Upper lobe of right lung (tissue), 1 donor: Measurements from ENCODE around the gene BAD. TPM values are rescaled to one million over a fixed set of nuclear protein-coding genes. Genes with fewer than 3 reads are reported as not detected.

Experiments
- ATAC-seq: fragments of 200-7000 bp; cut with Tn5 transposase; one replicate; pipeline ENCODE4 v1.9.1; 2020; ENCODE audit warnings: mild to moderate bottlenecking, moderate library complexity
- DNase-seq: peaks from one replicate; pipeline ENCODE4 v3.0.0-alpha.2; 2020
- H3K27ac ChIP-seq: fragments of 200-600 bp; one replicate; pipeline ENCODE4 v1.8.0; 2022
- H3K27me3 ChIP-seq: fragments of 200-600 bp; one replicate; pipeline ENCODE4 v1.8.0; 2022; ENCODE audit warnings: mild to moderate bottlenecking
- H3K36me3 ChIP-seq: fragments of 200-600 bp; one replicate; pipeline ENCODE4 v1.8.0; 2022
- H3K4me1 ChIP-seq: fragments of 200-600 bp; one replicate; pipeline ENCODE4 v1.8.0; 2022
- H3K4me3 ChIP-seq: fragments of 200-600 bp; one replicate; pipeline ENCODE4 v1.8.0; 2022; ENCODE audit warnings: mild to moderate bottlenecking
- H3K9me3 ChIP-seq: fragments of 200-600 bp; one replicate; pipeline ENCODE4 v1.8.0; 2022
- intact Hi-C: fragments of 100-400 bp; cut with DNase I; formaldehyde crosslinking; loops from one replicate; pipeline ENCODE4 v1.11.0; 2022
- total RNA-seq: library from RNA; stranded (reverse); fragmentation: NEBNext Ultra II Directional; extraction: Animal tissue kit (Norgen Biotek cat#: 25700); gene quantifications from one replicate; pipeline ENCODE4 v1.2.1, GENCODE V29; 2021
- TF ChIP-seq, protein P1 (sequence below): fragments of 200-600 bp; IDR thresholded peaks from one replicate; pipeline ENCODE4 v1.8.0; 2022; ENCODE audit warnings: antibody characterized with exemption
- donor health status: DM: no; HTN: yes; CAD: no; lungs with severe emphysema.

BAD gene
- total RNA-seq, 1 donor from 2014 or later, result 58.9 TPM

DNA sequence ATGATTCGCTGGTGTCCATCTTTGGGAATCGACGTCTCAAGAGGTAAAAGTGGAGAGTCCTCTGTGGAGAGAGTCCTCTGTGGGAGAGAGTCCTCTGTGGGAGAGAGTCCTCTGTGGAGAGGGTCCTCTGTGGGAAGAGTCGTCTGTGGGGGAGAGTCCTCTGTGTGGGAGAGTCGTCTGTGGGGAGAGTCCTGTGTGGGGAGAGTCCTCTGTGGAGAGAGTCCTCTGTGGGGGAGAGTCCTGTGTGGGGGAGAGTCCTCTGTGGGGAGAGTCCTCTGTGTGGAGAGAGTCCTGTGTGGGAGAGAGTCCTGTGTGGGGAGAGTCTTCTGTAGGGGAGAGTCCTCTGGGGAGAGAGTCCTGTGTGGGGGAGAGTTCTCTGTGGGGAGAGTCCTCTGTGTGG is 36.6 kb upstream of the BAD start:
- intact Hi-C loops, result no loop called here
- H3K27ac ChIP-seq, result peak overlapping the region; percentile 65
- DNase-seq, result no peak

DNA sequence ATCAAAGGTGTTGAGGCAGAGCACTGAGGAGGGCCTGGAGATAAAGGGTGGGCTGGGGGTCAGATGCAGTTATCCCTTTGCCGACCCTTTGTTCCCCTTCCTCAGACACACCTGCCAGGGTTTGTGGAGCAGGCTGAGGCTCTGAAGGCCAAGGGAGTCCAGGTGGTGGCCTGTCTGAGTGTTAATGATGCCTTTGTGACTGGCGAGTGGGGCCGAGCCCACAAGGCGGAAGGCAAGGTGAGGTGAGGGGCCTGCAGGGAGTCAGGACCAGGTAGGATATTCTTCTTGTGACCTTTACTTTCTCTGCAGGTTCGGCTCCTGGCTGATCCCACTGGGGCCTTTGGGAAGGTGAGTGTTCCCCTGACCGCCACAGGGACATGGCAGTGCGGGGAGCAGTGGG is 36.1 kb upstream of the BAD start:
- Histone ChIP-seq H3K4me1 (peaks cover 18% of the 10 kb centered on the region), H3K36me3 (peaks cover 15% of the 10 kb centered on the region), H3K4me3 (no peak overlapping the region), H3K27ac (peak overlapping the region; percentile 2), H3K27me3 (no peaks in the 10 kb centered on the region), H3K9me3 (no peaks in the 10 kb centered on the region)
- TF ChIP-seq, protein P1, sequence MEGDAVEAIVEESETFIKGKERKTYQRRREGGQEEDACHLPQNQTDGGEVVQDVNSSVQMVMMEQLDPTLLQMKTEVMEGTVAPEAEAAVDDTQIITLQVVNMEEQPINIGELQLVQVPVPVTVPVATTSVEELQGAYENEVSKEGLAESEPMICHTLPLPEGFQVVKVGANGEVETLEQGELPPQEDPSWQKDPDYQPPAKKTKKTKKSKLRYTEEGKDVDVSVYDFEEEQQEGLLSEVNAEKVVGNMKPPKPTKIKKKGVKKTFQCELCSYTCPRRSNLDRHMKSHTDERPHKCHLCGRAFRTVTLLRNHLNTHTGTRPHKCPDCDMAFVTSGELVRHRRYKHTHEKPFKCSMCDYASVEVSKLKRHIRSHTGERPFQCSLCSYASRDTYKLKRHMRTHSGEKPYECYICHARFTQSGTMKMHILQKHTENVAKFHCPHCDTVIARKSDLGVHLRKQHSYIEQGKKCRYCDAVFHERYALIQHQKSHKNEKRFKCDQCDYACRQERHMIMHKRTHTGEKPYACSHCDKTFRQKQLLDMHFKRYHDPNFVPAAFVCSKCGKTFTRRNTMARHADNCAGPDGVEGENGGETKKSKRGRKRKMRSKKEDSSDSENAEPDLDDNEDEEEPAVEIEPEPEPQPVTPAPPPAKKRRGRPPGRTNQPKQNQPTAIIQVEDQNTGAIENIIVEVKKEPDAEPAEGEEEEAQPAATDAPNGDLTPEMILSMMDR, result no peak
- intact Hi-C loops, result no loop called here
- DNase-seq, result peak; percentile 63
- no peak for ATAC-seq

More for the DNA sequence above, 36.6 kb upstream of the BAD start:
- Histone ChIP-seq H3K27me3 (no peaks in the 10 kb centered on the region), H3K4me3 (no peak overlapping the region), H3K4me1 (peaks cover 18% of the 10 kb centered on the region), H3K9me3 (no peaks in the 10 kb centered on the region), H3K36me3 (peaks cover 10% of the 10 kb centered on the region)
- TF ChIP-seq, protein P1, result no peak
- no peak for ATAC-seq

DNA sequence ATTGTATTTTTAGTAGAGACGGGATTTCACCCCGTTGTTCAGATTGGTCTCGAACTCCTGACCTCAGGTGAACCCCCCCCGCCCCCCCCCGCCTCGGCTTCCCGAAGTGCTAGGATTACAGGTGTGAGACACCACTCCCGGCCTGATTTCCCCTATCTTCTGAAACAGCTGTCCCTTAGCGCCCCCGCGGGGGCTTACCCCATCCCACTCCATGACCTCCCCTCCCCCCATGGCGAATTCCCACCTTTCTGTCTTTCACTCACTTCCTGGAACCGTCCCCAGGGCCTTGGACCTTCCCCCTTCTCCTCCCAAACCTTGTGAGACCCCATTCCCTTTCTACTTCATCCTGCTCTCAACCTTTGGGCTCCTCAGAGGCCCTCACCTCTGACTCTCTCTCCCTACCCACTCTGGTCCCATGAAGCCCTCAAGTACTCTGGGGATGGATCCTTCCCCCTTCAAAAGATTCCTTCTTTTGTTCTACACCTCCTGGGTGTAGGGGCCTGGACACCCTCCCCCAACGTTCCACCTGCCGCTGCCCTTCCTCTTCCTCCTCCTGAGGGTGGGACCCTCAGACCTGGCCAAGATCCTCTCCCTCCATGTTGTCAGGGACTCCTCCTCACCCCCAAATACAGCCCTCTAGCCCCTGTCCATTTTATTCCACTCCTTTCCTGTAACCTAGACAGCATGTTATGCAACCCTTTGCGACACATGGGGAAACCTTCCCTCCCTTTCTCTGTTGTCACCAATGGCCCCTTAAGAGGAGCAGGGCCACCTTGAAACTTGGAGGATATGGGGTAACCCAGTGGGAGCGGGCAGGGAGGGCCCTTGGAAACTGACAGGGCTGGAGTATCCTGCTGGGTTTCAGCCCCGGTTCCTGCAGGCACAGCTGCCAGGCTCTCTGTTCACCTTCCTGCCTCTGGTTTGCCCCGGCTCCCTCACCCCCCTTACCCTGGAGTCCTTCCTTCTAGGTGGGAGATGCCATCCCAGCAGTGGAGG is 34.6 kb upstream of the BAD start:
- H3K36me3 ChIP-seq, result peaks cover 30% of the 10 kb centered on the region
- DNase-seq (peak; percentile 75), ATAC-seq (peak; percentile 1)
- peak overlapping the region; percentile 98 for H3K27ac ChIP-seq
- no peaks in the 10 kb centered on the region for H3K27me3 ChIP-seq
- intact Hi-C loops, result no loop called here
- peak overlapping the region; percentile 87 for H3K4me3 ChIP-seq
- peaks cover 18% of the 10 kb centered on the region for H3K4me1 ChIP-seq
- TF ChIP-seq, protein P1, result no peak
- no peaks in the 10 kb centered on the region for H3K9me3 ChIP-seq

DNA sequence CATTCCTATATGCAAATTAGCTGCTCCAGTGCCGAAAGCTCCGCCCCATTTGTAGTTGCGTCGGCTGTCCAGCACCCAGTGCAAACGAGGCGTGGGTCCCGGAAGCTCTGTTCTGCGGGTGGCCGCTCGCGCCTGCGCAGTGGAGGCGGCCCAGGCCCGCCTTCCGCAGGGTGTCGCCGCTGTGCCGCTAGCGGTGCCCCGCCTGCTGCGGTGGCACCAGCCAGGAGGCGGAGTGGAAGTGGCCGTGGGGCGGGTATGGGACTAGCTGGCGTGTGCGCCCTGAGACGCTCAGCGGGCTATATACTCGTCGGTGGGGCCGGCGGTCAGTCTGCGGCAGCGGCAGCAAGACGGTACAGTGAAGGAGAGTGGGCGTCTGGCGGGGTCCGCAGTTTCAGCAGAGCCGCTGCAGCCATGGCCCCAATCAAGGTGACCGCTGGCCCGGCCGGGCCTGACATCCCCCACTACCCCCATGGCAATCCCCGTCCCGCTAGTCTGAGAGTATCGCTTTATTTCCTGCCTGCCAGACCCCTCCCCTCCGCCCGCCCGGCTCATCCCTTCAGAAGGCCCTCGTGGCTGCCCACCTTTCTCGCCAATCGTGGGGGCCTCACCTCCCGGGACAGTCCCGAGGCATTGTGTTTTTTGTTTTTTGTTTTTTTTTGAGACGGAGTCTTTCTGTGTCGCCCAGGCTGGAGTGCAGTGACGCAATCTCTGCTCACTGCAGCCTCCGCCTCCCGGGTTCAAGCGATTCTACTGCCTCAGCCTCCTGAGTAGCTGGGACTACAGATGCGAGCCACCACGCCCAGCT is 33.7 kb upstream of the BAD start, which contains the start of gene PRDX5:
PRDX5 (plus strand) TSS at position 161 of the 805 bp plus-strand sequence; CDS start at position 256, 95 bp downstream.
- H3K27ac ChIP-seq, result peak within 1 kb of the TSS; percentile 98
- intact Hi-C loops, result no loop called here
- H3K36me3 ChIP-seq, result peaks cover 31% of the 10 kb centered on the region
- no peaks in the 10 kb centered on the region for H3K9me3 ChIP-seq
- ATAC-seq (peak; percentile 87), DNase-seq (peak; percentile 98)
- peak within 1 kb of the TSS; percentile 87 for H3K4me3 ChIP-seq
- peaks cover 21% of the 10 kb centered on the region for H3K4me1 ChIP-seq
- no peaks in the 10 kb centered on the region for H3K27me3 ChIP-seq
- TF ChIP-seq, protein P1, result peak; percentile 31

DNA sequence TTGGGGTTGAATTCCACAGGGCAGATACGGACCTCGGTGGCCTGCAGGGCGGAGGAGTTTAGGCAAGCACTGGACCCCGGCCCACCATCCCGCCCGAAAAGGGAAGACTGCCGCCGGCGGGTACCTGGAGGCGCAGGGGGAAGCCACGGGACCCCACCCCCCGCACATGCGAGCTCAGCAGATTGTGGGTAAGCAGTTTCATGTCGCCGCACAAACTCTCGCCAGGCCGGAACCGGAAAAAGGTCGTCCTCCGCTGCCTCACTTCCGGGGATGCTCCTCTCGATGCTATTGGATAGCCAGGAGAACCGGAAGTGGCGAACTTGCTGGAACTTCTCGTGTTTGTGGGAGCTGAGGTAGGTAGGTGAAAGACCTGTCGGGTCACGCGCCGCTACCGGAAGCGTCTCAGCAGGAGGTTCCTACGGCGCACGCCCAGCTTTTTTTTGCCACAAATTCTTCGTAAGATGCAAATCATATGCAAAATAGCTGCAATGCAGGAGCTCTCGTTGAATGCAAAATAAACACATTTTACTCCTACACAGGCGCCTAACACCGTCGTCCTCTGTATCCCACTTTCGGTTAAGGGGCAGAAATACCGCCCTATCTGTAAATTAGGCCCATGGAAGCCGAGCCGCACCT is 33.0 kb upstream of the BAD start, which contains the start of gene TRMT112:
TRMT112 (minus strand) TSS at position 235 of the 636 bp plus-strand sequence; CDS start at position 202, 33 bp downstream.
- TF ChIP-seq, protein P1, result no peak
- no peaks in the 10 kb centered on the region for H3K9me3 ChIP-seq
- H3K36me3 ChIP-seq, result peaks cover 29% of the 10 kb centered on the region
- DNase-seq (peak; percentile 97), ATAC-seq (peak; percentile 80)
- no peaks in the 10 kb centered on the region for H3K27me3 ChIP-seq
- intact Hi-C loops, result no loop called here
- peak within 1 kb of the TSS; percentile 87 for H3K4me3 ChIP-seq
- H3K4me1 ChIP-seq, result peaks cover 22% of the 10 kb centered on the region
- H3K27ac ChIP-seq, result peak within 1 kb of the TSS; percentile 98
